Glutamatergic neuron (in vitro differentiated cells): ENCODE data around the gene FBXL7. TPM values are rescaled to one million over a fixed set of nuclear protein-coding genes. Genes with fewer than 3 reads are reported as not detected.

Experiments
- DNase-seq: peaks from one replicate; pipeline ENCODE4 v3.0.0; 2022
- H3K27ac Mint-ChIP-seq: one replicate; pipeline ENCODE4 v1.8.0; 2020; ENCODE audit warnings: mild to moderate bottlenecking, mixed read lengths, inconsistent platforms; ENCODE audit not compliant: unreplicated experiment
- H3K27me3 Mint-ChIP-seq: one replicate; pipeline ENCODE4 v1.8.0; 2020; ENCODE audit warnings: mild to moderate bottlenecking, moderate library complexity, mixed read lengths, inconsistent platforms; ENCODE audit not compliant: unreplicated experiment
- H3K36me3 Mint-ChIP-seq: one replicate; pipeline ENCODE4 v1.8.0; 2020; ENCODE audit warnings: mild to moderate bottlenecking, mixed read lengths, inconsistent platforms; ENCODE audit not compliant: unreplicated experiment
- H3K4me1 Mint-ChIP-seq: one replicate; pipeline ENCODE4 v1.8.0; 2020; ENCODE audit warnings: mild to moderate bottlenecking, low read depth, mixed read lengths, inconsistent platforms; ENCODE audit not compliant: unreplicated experiment
- H3K4me3 Mint-ChIP-seq: one replicate; pipeline ENCODE4 v1.8.0; 2020; ENCODE audit warnings: mild to moderate bottlenecking, mixed read lengths, inconsistent platforms; ENCODE audit not compliant: unreplicated experiment
- H3K9me3 Mint-ChIP-seq: one replicate; pipeline ENCODE4 v1.8.0; 2020; ENCODE audit warnings: mild to moderate bottlenecking, moderate library complexity, mixed read lengths, inconsistent platforms; ENCODE audit not compliant: unreplicated experiment
- CTCF ChIP-seq: fragments of 200-600 bp; sonication (generic); IDR thresholded peaks from one replicate; pipeline ENCODE4 v1.5.0; 2021; ENCODE audit not compliant: partially characterized antibody, unreplicated experiment
- total RNA-seq: library from RNA; stranded (reverse); fragmentation: NEBNext Ultra II Directional; extraction: Animal tissue kit (Norgen Biotek cat#: 25700); gene quantifications from one replicate; pipeline ENCODE4 v1.2.1, GENCODE V29; 2021; ENCODE audit not compliant: unreplicated experiment

FBXL7 gene
- total RNA-seq, 1 donor from 2014 or later, result 25.3 TPM

DNA sequence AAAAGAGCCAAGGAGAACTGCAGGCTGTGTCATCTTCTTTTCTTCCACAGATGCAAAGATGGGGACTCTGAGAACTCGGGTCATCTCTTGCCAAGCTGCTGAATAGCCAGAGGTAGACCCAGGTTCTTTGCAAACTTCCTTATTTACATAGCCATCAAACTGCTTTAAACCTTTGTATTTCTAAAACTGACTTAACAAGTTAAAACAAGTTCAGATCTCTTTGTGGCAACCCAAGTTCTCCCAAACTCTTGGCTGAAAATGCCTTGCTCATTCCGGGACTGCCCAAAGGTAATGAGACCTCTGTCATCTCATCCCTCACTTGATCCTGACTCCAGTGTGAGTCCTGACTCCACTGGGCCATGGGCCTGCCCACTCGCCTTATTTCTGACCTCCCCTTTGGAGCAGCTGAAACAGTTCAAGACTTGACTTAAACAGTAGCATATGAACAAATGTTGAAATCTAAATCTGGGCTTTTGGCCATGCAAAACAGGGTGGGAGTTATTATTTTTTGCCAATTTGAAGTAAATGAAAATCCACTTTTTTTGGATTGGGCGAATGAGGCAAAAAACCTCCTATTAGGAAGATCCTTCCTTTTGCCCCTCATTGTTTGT, 50.6 kb downstream of the FBXL7 start:
- H3K9me3 Mint-ChIP-seq, result no peaks in the 10 kb centered on the region
- peaks cover 17% of the 10 kb centered on the region for H3K4me1 Mint-ChIP-seq
- peaks cover 2% of the 10 kb centered on the region for H3K27me3 Mint-ChIP-seq
- no peak for TF ChIP-seq CTCF
- no peak overlapping the region for H3K4me3 Mint-ChIP-seq
- no peak overlapping the region for H3K27ac Mint-ChIP-seq
- no peaks in the 10 kb centered on the region for H3K36me3 Mint-ChIP-seq
- DNase-seq, result no peak

- no peak overlapping the region for H3K27ac Mint-ChIP-seq
- H3K4me3 Mint-ChIP-seq, result no peak overlapping the region
Observed at GRCh38 chr5:15551113-15551504, 51.1 kb downstream of the FBXL7 start.

GRCh38 chr5:15554542-15554941, 54.6 kb downstream of the FBXL7 start:
- peaks cover 11% of the 10 kb centered on the region for H3K4me1 Mint-ChIP-seq
- DNase-seq, result no peak
- no peak overlapping the region for H3K27ac Mint-ChIP-seq
- no peaks in the 10 kb centered on the region for H3K36me3 Mint-ChIP-seq
- H3K27me3 Mint-ChIP-seq, result no peaks in the 10 kb centered on the region
- no peak for TF ChIP-seq CTCF
- H3K4me3 Mint-ChIP-seq, result no peak overlapping the region
- H3K9me3 Mint-ChIP-seq, result peaks cover 2% of the 10 kb centered on the region

More at GRCh38 chr5:15551113-15551504, 51.1 kb downstream of the FBXL7 start:
- no peak for DNase-seq
- no peaks in the 10 kb centered on the region for H3K36me3 Mint-ChIP-seq
- H3K27me3 Mint-ChIP-seq, result peaks cover 2% of the 10 kb centered on the region
- no peaks in the 10 kb centered on the region for H3K9me3 Mint-ChIP-seq
- no peak for TF ChIP-seq CTCF
- H3K4me1 Mint-ChIP-seq, result peaks cover 19% of the 10 kb centered on the region

DNA sequence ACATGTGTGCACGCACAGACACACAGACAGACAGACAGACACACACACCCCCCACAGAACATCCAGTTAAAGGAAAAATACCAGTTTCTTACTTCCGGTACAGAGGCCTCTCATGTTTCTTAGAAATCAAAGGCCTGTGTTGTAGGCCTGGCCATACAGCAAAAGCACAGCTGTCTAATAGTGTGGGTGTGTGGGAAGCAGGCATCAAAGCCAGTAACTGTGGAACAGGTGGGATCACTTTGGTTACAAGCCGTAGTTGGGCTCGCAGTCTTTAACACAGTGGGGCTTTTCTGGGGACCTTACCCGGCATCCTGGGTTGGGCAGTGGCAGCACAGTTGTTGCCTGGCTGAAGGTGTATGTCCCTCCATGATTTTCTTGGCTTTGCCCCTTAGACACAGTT, 55.2 kb downstream of the FBXL7 start:
- DNase-seq, result no peak
- Mint-ChIP-seq H3K27me3 (no peaks in the 10 kb centered on the region), H3K27ac (no peak overlapping the region), H3K4me1 (peaks cover 11% of the 10 kb centered on the region), H3K36me3 (no peaks in the 10 kb centered on the region), H3K9me3 (peaks cover 2% of the 10 kb centered on the region), H3K4me3 (no peak overlapping the region)
- TF ChIP-seq CTCF, result no peak

DNA sequence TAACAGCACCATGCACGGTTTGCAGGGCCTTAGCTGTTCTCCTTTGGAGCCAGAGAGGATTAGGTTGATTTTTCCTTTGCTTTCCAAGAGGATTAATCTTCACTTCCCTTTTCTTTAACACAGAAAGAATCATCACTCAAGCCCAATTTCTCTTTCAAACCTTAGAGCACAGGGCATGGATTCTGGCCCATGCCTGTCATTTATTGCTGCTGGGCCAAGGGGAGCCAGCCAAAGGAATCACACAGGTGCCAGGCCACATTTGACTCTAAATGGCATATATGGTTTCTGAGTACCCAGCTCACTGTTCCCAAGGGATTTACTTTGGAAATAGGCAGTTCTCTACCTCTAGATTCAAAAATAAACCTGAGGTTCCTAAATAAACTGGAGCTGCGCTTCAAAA, 58.3 kb downstream of the FBXL7 start:
- H3K4me3 Mint-ChIP-seq, result no peak overlapping the region
- TF ChIP-seq CTCF, result no peak
- peaks cover 11% of the 10 kb centered on the region for H3K4me1 Mint-ChIP-seq
- H3K27ac Mint-ChIP-seq, result no peak overlapping the region
- peaks cover 2% of the 10 kb centered on the region for H3K9me3 Mint-ChIP-seq
- no peaks in the 10 kb centered on the region for H3K27me3 Mint-ChIP-seq
- H3K36me3 Mint-ChIP-seq, result no peaks in the 10 kb centered on the region
- no peak for DNase-seq
